GM12878 (cell line): ENCODE results near the gene TCF7L1. TPM values are rescaled to one million over a fixed set of nuclear protein-coding genes. Genes with fewer than 3 reads are reported as not detected.
A peak's percentile ranks its signal among the peaks of the same experiment; 100 is the strongest.

Experiments used
- ATAC-seq: fragments of 200-7000 bp; cut with Tn5 transposase; 3 replicates; pipeline ENCODE4 v1.9.1; 2020; ENCODE audit warnings: mild to moderate bottlenecking, moderate library complexity
- BruUV-seq: library from RNA; stranded (reverse); fragments of 400-500 nt; replicated peaks from 2 replicates; lab custom pipeline; 2021; lab: Mats Ljungman, UMichigan
- CTCF ChIA-PET: fragments of 300-600 bp; sonication (Branson Sonifier 250); formaldehyde crosslinking; extraction: SDS; loops from one replicate; lab custom pipeline; 2021; ENCODE audit warnings: inconsistent platforms; lab: Yijun Ruan, JAX
- POLR2A ChIA-PET: fragments of 350-600 bp; formaldehyde crosslinking; extraction: SDS; loops from one replicate; lab custom pipeline; 2021; ENCODE audit warnings: inconsistent platforms; lab: Charles Lee
- RAD21 ChIA-PET: fragments of 300-600 bp; sonication (Branson Sonifier 250); formaldehyde crosslinking; loops from one replicate; lab custom pipeline; 2023; ENCODE audit warnings: antibody characterized with exemption; ENCODE audit not compliant: unreplicated experiment; lab: Charles Lee
- SMC1A ChIA-PET: fragments of 300-600 bp; sonication (Branson Sonifier 250); formaldehyde crosslinking; loops from one replicate; lab custom pipeline; 2023; ENCODE audit not compliant: unreplicated experiment, uncharacterized antibody; lab: Charles Lee
- DNase-seq: peaks from one replicate; pipeline ENCODE4 v3.0.0-alpha.2; 2011; ENCODE audit warnings: low read depth, low spot score
- FAIRE-seq: peaks from 3 replicates; lab custom pipeline; 2011; peaks lifted over from hg19 to GRCh38; lab: Jason Lieb, UNC
- H2AFZ ChIP-seq: 2 replicates; pipeline ENCODE4 v1.6.0; 2011; ENCODE audit warnings: low read depth, low read length, control low read depth; ENCODE audit not compliant: control insufficient read depth
- H3K27ac ChIP-seq: 2 replicates; pipeline ENCODE4 v1.5.1; 2011; ENCODE audit warnings: control low read depth; ENCODE audit not compliant: control insufficient read depth, insufficient read depth
- H3K27me3 ChIP-seq, 2 experiments: replicated peaks in 1 of 2; 2 replicates each; pipeline versions ENCODE4 v1.6.0 to v1.6.1; 2011; ENCODE audit warnings: low read length in 1 of 2; ENCODE audit not compliant: control insufficient read depth in 2 of 2, insufficient read depth in 2 of 2
- H3K36me3 ChIP-seq, 2 experiments: 2 replicates each; pipeline ENCODE4 v1.5.1; 2011; ENCODE audit warnings: low read length in 1 of 2; ENCODE audit not compliant: control insufficient read depth in 2 of 2, insufficient read depth in 2 of 2
- H3K4me1 ChIP-seq: 2 replicates; pipeline ENCODE4 v1.6.1; 2011; ENCODE audit warnings: mild to moderate bottlenecking, low read length, moderate library complexity, mixed read lengths; ENCODE audit not compliant: control insufficient read depth, insufficient read depth
- H3K4me2 ChIP-seq: 2 replicates; pipeline ENCODE4 v1.6.0; 2011; ENCODE audit warnings: control low read depth; ENCODE audit not compliant: control insufficient read depth, insufficient read depth
- H3K4me3 ChIP-seq: fragments of 200-600 bp; sonication (generic); 2 replicates; pipeline ENCODE4 v1.5.1; 2016
- H3K79me2 ChIP-seq: 2 replicates; pipeline ENCODE4 v1.6.0; 2011; ENCODE audit warnings: low read length; ENCODE audit not compliant: control insufficient read depth, insufficient read depth
- H3K9ac ChIP-seq: 2 replicates; pipeline ENCODE4 v1.8.0; 2011; ENCODE audit warnings: low read length, control low read depth, mixed read lengths; ENCODE audit not compliant: control insufficient read depth, insufficient read depth
- H3K9me3 ChIP-seq: replicated peaks from 3 replicates; pipeline ENCODE4 v1.5.1; 2011; ENCODE audit warnings: mild to moderate bottlenecking, low read length; ENCODE audit not compliant: control insufficient read depth, insufficient read depth
- H4K20me1 ChIP-seq: 2 replicates; pipeline ENCODE4 v1.6.0; 2011; ENCODE audit not compliant: control insufficient read depth, insufficient read depth
- ATF7 ChIP-seq: fragments of 450-650 bp; IDR thresholded peaks from 2 replicates; pipeline ENCODE4 v1.6.1; 2016; ENCODE audit warnings: low read depth, mild to moderate bottlenecking
- CHD1 ChIP-seq: IDR thresholded peaks from 2 replicates; pipeline ENCODE4 v1.6.1; 2012; ENCODE audit warnings: low read depth, low read length, improper control_type of control experiment
- CHD2 ChIP-seq: IDR thresholded peaks from 2 replicates; pipeline ENCODE4 v1.6.1; 2011; ENCODE audit warnings: low read depth, low read length, improper control_type of control experiment, borderline replicate concordance
- JUND ChIP-seq: IDR thresholded peaks from 2 replicates; pipeline ENCODE4 v1.6.1; 2012; ENCODE audit warnings: low read depth, mild to moderate bottlenecking, low read length, improper control_type of control experiment, moderate library complexity
- MTA3 ChIP-seq: IDR thresholded peaks from 2 replicates; pipeline ENCODE4 v1.6.1; 2012; ENCODE audit warnings: low read length, inconsistent platforms, borderline replicate concordance
- NR2F1 ChIP-seq: fragments of 450-650 bp; conservative IDR thresholded peaks from 2 replicates; pipeline ENCODE4 v1.6.1; 2017; ENCODE audit warnings: mild to moderate bottlenecking
- RAD51 ChIP-seq: fragments of 450-650 bp; IDR thresholded peaks from 2 replicates; pipeline ENCODE4 v1.6.1; 2016; ENCODE audit warnings: moderate library complexity, mild to moderate bottlenecking, inconsistent platforms
- RELA ChIP-seq: fragments of 450-650 bp; IDR thresholded peaks from 2 replicates; pipeline ENCODE4 v1.8.0; 2014; ENCODE audit warnings: borderline replicate concordance; ENCODE audit not compliant: partially characterized antibody
- RUNX3 ChIP-seq: IDR thresholded peaks from 2 replicates; pipeline ENCODE4 v1.6.1; 2012; ENCODE audit warnings: low read length, inconsistent platforms
- TCF7 ChIP-seq: IDR thresholded peaks from 2 replicates; pipeline ENCODE4 v1.6.1; 2014; ENCODE audit warnings: antibody characterized with exemption, borderline replicate concordance
- YY1 ChIP-seq: IDR thresholded peaks from 2 replicates; pipeline ENCODE4 v1.6.1; 2011; ENCODE audit warnings: low read depth, mild to moderate bottlenecking, low read length
- WGBS: methylation state at CpG from one replicate; pipeline ENCODE4 v1.1.6; 2016; ENCODE audit warnings: low lambda C conversion rate; ENCODE audit not compliant: insufficient replicate concordance, insufficient coverage; ENCODE audit errors: missing lambda C conversion rate; 5-methylcytosine and 5-hydroxymethylcytosine counted together
- in situ Hi-C: fragments of 300-500 bp; cut with MboI; formaldehyde crosslinking; loops from 9 replicates; pipeline ENCODE4 v1.14.3; 2018; ENCODE audit warnings: mixed read lengths
- intact Hi-C: fragments of 100-400 bp; cut with micrococcal nuclease; formaldehyde crosslinking; loops from one replicate; pipeline ENCODE4 v1.14.2; 2022; ENCODE audit not compliant: unreplicated experiment
- polyA plus RNA-seq, 11 experiments: library from polyadenylated mRNA; depleted of rRNA in 4 of 11; unstranded in 6 of 11; stranded (reverse) in 5 of 11; fragments of >200 nt; fragmentation: Nextera tagmentation in 4 of 11; fragmentation: Illumina TruSeq in 1 of 11; extraction: Ambion mirVana in 4 of 11; extraction: Trizol in 1 of 11; gene quantifications; 1 replicate in 1 of 11; 2 replicates in 10 of 11; pipeline versions ENCODE4 v1.2.1 to v1.2.3, GENCODE V29; 2011 to 2016; ENCODE audit warnings: inconsistent platforms in 2 of 11, missing spikeins in 2 of 11, low read depth in 1 of 11
- total RNA-seq, 4 experiments: library from RNA; depleted of rRNA in 3 of 4; stranded (reverse); fragments of >200 nt in 3 of 4; fragmentation: Illumina TruSeq in 1 of 4; extraction: Trizol in 1 of 4; gene quantifications; 2 replicates each; pipeline versions ENCODE4 v1.2.1 to v1.2.3, GENCODE V29; 2013 to 2021
- TF ChIP-seq, protein P1 (sequence below): fragments of 450-650 bp; IDR thresholded peaks from 2 replicates; pipeline ENCODE4 v1.6.1; 2016; ENCODE audit warnings: mild to moderate bottlenecking, moderate library complexity, borderline replicate concordance
- TF ChIP-seq, protein P2 (sequence below): fragments of 450-650 bp; IDR thresholded peaks from 2 replicates; pipeline ENCODE4 v1.6.1; 2017; ENCODE audit warnings: mild to moderate bottlenecking, low read depth, inconsistent platforms; ENCODE audit not compliant: poor library complexity, severe bottlenecking

Gene TCF7L1
- total and polyA plus RNA-seq, 10 of the 15 experiments (the other 5 are each of a cell fraction or from before 2014, with no cell fraction given), result 0.03 to 0.11 (median 0.10) TPM; not detected in 7

DNA sequence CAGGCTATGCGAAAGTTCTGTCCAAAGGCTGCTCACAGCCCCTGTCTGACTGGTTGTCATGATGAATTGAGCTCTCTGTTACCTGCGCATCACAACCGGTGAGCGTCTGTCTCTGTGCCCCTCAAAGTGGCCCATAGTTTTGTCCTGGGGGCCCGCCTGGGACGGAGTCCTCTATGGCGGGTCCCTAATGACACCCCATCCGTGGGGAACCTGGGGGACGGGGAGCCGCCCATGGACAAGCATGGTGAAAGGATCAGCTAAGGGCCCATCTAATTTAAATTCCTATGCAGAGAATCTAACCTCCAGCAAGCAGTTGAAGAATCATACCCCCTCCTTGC is 221.8 kb downstream of the TCF7L1 start:
- H3K4me3 ChIP-seq, result peak overlapping the region; percentile 87
- ATAC-seq (peak; percentile 9), FAIRE-seq (no peak), DNase-seq (no peak)
- H3K36me3 ChIP-seq, result peaks cover 1 to 5% of the 10 kb centered on the region in 2 experiments; a peak in 3 of 4 replicates
- ChIA-PET SMC1A (interaction anchor here (0.7 to 1.6 kb wide), 7 partner anchors 11 to 185 kb away, joined by 3 to 8 read pairs (median 3); partner anchors contain the start of gene TGOLN2), RAD21 (interaction anchor here (1.2 to 1.8 kb wide), 6 partner anchors 24 to 197 kb away, joined by 3 to 9 read pairs (median 4); partner anchors contain the start of genes SH2D6 and TGOLN2), POLR2A (interaction anchor here (1.1 to 3.0 kb wide), 12 partner anchors 9 to 241 kb away, joined by 3 to 20 read pairs (median 6); partner anchors contain the start of genes MAT2A, RNF181, SH2D6 and TGOLN2), CTCF (interaction anchor here (0.7 to 1.7 kb wide), 7 partner anchors 11 to 429 kb away, joined by 3 to 8 read pairs (median 5); partner anchors contain the start of gene TGOLN2)
- in situ Hi-C loops, result no loop called here
- peak overlapping the region; percentile 94 for H2AFZ ChIP-seq
- H3K27ac ChIP-seq, result peak overlapping the region; percentile 71
- no peak for TF ChIP-seq RELA
- TF ChIP-seq ATF7, result no peak
- TF ChIP-seq, protein P1, sequence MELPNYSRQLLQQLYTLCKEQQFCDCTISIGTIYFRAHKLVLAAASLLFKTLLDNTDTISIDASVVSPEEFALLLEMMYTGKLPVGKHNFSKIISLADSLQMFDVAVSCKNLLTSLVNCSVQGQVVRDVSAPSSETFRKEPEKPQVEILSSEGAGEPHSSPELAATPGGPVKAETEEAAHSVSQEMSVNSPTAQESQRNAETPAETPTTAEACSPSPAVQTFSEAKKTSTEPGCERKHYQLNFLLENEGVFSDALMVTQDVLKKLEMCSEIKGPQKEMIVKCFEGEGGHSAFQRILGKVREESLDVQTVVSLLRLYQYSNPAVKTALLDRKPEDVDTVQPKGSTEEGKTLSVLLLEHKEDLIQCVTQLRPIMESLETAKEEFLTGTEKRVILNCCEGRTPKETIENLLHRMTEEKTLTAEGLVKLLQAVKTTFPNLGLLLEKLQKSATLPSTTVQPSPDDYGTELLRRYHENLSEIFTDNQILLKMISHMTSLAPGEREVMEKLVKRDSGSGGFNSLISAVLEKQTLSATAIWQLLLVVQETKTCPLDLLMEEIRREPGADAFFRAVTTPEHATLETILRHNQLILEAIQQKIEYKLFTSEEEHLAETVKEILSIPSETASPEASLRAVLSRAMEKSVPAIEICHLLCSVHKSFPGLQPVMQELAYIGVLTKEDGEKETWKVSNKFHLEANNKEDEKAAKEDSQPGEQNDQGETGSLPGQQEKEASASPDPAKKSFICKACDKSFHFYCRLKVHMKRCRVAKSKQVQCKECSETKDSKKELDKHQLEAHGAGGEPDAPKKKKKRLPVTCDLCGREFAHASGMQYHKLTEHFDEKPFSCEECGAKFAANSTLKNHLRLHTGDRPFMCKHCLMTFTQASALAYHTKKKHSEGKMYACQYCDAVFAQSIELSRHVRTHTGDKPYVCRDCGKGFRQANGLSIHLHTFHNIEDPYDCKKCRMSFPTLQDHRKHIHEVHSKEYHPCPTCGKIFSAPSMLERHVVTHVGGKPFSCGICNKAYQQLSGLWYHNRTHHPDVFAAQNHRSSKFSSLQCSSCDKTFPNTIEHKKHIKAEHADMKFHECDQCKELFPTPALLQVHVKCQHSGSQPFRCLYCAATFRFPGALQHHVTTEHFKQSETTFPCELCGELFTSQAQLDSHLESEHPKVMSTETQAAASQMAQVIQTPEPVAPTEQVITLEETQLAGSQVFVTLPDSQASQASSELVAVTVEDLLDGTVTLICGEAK, result no peak
- TF ChIP-seq RUNX3, result no peak
- TF ChIP-seq YY1, result no peak
- no peak for TF ChIP-seq TCF7
- TF ChIP-seq, protein P2, sequence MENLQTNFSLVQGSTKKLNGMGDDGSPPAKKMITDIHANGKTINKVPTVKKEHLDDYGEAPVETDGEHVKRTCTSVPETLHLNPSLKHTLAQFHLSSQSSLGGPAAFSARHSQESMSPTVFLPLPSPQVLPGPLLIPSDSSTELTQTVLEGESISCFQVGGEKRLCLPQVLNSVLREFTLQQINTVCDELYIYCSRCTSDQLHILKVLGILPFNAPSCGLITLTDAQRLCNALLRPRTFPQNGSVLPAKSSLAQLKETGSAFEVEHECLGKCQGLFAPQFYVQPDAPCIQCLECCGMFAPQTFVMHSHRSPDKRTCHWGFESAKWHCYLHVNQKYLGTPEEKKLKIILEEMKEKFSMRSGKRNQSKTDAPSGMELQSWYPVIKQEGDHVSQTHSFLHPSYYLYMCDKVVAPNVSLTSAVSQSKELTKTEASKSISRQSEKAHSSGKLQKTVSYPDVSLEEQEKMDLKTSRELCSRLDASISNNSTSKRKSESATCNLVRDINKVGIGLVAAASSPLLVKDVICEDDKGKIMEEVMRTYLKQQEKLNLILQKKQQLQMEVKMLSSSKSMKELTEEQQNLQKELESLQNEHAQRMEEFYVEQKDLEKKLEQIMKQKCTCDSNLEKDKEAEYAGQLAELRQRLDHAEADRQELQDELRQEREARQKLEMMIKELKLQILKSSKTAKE, result no peak
- TF ChIP-seq NR2F1, result no peak
- no peak for TF ChIP-seq JUND
- TF ChIP-seq MTA3, result no peak
- no peak for TF ChIP-seq CHD2
- TF ChIP-seq CHD1, result no peak
- TF ChIP-seq RAD51, result no peak
- H3K9ac ChIP-seq, result peak overlapping the region; percentile 94
- H4K20me1 ChIP-seq, result no peaks in the 10 kb centered on the region
- BruUV-seq, result TSS peak; percentile 79
- 5% methylated on average over 10 of the region's 10 CpGs for WGBS
- peaks cover 4% of the 10 kb centered on the region for H3K4me1 ChIP-seq
- intact Hi-C loops, result loop anchor here (2.0 kb wide), 1 partner anchor 184 kb away; the partner anchor contains the start of gene MAT2A
- peaks cover 25% of the 10 kb centered on the region for H3K79me2 ChIP-seq
- H3K9me3 ChIP-seq, result no peaks in the 10 kb centered on the region
- H3K4me2 ChIP-seq, result peak overlapping the region; percentile 17
- no peaks in the 10 kb centered on the region for H3K27me3 ChIP-seq
